A549 treated with ZK216348 at 1 μM for 4 hours (cell line): ENCODE data around the gene HPCAL1. TPM values are rescaled to one million over a fixed set of nuclear protein-coding genes. Genes with fewer than 3 reads are reported as not detected.

Experiments
- total RNA-seq: library from RNA; stranded (reverse); fragments of 200-300 nt; extraction: Qiagen RNA extraction; gene quantifications from 5 replicates; pipeline ENCODE4 v1.2.3, GENCODE V29; 2022; ENCODE audit warnings: low read depth

The HPCAL1 gene
- 125 to 224 TPM (median 205 TPM) in 5 replicates for total RNA-seq

DNA sequence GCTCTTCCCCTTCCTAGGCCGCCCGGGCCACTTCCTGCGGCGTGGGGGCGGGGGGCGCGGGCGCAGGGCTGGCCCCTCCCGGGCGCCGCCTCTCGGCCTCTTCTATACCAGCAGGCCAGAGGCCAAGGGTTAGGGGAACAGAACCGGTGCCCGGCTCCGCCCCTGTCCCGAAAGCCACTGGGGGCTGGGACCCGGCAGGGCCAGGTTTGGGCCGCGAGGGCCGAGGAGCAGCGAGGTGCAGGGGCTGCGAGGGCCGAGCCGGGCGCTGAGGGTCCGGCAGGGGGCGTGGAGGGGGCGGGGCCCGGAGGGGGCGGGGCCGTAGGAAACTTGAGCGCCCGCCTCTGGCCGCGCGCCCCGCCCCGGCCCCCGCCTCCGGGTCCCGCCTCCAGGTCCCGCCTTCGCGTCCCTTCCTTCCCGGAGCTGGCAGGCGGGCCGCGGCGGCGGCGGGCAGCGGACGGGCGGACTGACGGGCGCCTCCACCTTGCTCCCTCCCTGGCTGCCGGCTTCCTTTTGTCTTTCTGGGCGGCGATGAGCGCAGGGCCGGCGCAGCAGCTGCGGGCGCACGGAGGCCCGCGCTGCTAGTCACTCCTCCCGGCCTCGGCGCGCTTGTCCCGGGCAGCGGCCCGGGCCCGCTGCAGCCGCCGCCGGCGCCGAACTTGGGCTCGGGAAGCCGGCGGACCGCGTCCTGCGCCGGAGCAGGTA lies at the start of gene HPCAL1:
HPCAL1 (plus strand) TSS at position 426 of the 702 bp plus-strand sequence. CDS start 116,854 bp downstream, outside the sequence.

GRCh38 chr2:10447895-10448575 lies 145.3 kb downstream of the HPCAL1 start, which contains the start of gene ODC1:
Gene ODC1, minus strand, starts transcription at chr2:10448327. Its CDS starts 3,295 bp downstream, at chr2:10445032.

Other genes starting within 250 kb of the HPCAL1 start
- 1.2 to 1.8 TPM (median 1.4 TPM) in 5 replicates for gene CYS1, start 222.5 kb upstream of the HPCAL1 start, total RNA-seq
- gene RRM2, start 180.2 kb upstream of the HPCAL1 start, total RNA-seq = 178 to 242 TPM (median 221 TPM) in 5 replicates
- 132 to 181 TPM (median 150 TPM) in 5 replicates for gene ODC1, start 145.4 kb downstream of the HPCAL1 start, total RNA-seq